Epithelial cell of proximal tubule (primary cell): ENCODE data around the gene PARVG. TPM values are rescaled to one million over a fixed set of nuclear protein-coding genes. Genes with fewer than 3 reads are reported as not detected.

ENCODE experiments used
- DNase-seq: peaks from one replicate; pipeline ENCODE4 v3.0.0-alpha.2; 2011; ENCODE audit warnings: low read depth
- H3K4me3 ChIP-seq: 2 replicates; pipeline ENCODE4 v1.5.1; 2011; ENCODE audit warnings: low read depth, mild to moderate bottlenecking, low read length
- CTCF ChIP-seq: conservative IDR thresholded peaks from 2 replicates; pipeline ENCODE4 v1.5.1; 2012; ENCODE audit warnings: low read depth, mild to moderate bottlenecking, low read length
- total RNA-seq: library from RNA; depleted of rRNA; stranded (reverse); fragments of >200 nt; gene quantifications from 2 replicates; pipeline ENCODE4 v1.2.3, GENCODE V29; 2015

Gene PARVG
- total RNA-seq, 1 donor from 2014 or later, result not detected

- no peak for DNase-seq
- no peak for TF ChIP-seq CTCF
- H3K4me3 ChIP-seq, result no peak overlapping the region
Measured at GRCh38 chr22:44200451-44200850, 19.7 kb downstream of the PARVG start.

- TF ChIP-seq CTCF, result no peak
- H3K4me3 ChIP-seq, result no peak overlapping the region
Measured at GRCh38 chr22:44200855-44201550, 20.3 kb downstream of the PARVG start.

DNA sequence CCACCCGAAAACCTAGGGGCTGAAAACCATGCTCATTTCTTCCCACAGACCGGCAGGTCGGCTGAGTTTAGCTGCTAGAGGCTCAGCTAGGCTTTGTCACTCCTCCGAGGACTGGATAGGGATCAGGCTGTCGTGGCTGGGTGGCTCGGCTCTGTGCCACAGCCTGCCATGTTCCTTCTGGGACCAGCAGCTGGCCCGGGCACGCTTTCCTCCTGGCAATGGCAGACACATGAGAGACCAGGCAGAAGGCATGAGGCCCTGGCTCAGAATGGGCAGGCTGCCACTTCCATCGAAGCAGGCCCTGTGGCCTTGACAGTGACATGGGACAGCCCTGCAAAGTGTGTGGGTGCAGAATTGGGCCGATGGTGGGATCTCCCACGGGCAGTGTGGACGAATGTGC lies 20.9 kb downstream of the PARVG start:
- no peak for DNase-seq
- H3K4me3 ChIP-seq, result no peak overlapping the region
- no peak for TF ChIP-seq CTCF

More at GRCh38 chr22:44200855-44201550, 20.3 kb downstream of the PARVG start:
- DNase-seq, result no peak

GRCh38 chr22:44202261-44202789 lies 21.6 kb downstream of the PARVG start:
- DNase-seq, result no peak
- no peak overlapping the region for H3K4me3 ChIP-seq
- no peak for TF ChIP-seq CTCF

DNA sequence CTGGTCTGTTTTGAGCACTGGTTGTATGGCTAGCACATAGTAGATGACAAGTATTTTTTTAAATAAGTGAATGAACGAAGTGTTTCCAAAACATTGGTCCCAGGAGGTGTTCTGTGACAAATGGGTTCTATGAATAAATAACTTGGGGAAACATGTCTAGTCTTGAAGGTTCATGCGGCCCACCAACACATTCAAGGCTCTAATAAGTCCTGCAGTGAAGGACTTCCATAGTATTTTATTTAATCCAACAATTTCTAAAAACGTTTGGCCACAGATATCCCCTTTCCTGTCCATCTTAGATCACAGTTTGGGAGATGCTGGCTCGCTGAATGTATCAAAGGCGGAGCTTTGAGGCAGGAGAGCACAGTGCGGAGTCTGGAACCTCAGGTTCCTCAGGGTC lies 22.5 kb downstream of the PARVG start:
- DNase-seq, result no peak
- H3K4me3 ChIP-seq, result no peak overlapping the region
- no peak for TF ChIP-seq CTCF

DNA sequence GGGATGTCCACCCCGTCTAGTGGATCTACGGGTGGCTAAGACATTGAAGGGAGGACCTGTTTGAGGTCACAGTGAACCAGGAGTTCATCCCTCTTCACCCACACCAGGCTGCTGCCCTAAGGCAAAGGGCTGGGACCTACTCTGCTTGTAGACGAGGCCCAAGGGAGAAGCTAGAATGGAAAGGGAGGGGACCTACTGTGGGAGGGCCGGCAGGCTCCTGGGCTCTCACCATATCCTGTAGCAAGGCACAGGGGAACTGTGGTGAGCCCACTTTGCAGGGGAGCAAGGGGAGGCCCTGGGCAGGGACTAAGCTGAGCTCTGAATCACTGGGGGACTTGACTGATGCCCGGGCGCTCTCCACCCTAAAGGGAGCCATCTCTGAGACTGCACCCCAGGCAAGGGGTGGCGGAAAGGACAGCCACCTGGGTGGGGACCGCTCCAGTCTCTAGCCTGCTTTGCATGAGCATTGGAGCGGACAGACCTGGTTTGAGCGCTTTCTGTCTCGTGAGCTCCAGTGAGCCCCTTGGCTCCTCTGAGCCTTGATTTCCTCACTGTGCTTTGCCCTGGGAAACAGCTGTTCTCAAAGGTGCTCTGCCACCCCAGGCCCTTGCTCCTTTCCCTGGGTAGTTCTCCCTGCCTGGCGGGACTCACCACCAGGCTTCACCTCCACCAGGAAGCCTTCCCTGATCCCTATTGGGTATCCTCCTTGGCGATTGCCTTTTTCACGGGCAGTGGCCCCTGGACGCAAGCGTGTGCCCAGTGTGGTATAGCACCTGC lies 24.2 kb downstream of the PARVG start:
- no peak overlapping the region for H3K4me3 ChIP-seq
- no peak for TF ChIP-seq CTCF
- no peak for DNase-seq
